HG03039 (cell line): ENCODE results near the gene KAZN.

Experiments
- ATAC-seq: cut with Tn5 transposase; IDR thresholded peaks from one replicate; pipeline ENCODE4 v1.9.1; 2021; ENCODE audit warnings: mild to moderate bottlenecking, moderate library complexity; ENCODE audit not compliant: unreplicated experiment

KAZN gene

GRCh38 chr1:14738647-14739046 is 140.2 kb downstream of the KAZN start:
- ATAC-seq: no peak

DNA sequence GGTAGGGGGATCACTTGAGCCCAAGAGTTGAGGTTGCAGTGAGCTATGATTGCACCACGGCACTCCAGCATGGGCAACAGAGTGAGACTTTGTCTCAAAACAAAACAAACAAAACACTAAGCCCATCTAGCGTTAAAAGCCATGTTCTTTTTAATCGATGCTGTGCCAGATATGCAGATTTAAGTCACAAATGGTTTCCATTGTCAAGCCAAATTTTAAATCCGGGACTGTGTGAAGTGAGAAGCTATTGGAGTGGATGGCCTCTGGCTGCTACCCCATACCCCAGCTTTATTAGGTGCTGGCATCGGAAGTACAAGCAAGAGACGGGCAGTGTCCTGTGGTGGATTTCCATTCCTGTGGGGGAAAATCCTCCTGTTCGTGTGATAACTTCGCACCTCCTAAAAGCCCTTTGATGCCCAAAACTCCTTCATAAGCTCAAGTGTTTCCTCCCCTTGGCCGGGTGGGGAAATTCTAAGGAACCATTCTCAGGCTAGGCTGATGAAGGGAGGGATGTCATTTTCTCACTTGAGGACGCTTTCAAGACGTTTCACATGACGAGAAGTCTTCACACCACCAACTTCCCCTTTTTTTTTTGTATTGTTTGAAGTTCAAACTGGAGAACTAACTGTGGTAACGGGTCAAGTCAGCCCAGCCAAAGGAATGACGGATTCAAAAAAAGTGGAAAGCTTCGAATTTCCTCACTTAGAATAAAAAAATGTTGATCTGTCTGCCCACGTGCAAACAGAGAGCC is 140.8 kb downstream of the KAZN start:
- no peak for ATAC-seq

DNA sequence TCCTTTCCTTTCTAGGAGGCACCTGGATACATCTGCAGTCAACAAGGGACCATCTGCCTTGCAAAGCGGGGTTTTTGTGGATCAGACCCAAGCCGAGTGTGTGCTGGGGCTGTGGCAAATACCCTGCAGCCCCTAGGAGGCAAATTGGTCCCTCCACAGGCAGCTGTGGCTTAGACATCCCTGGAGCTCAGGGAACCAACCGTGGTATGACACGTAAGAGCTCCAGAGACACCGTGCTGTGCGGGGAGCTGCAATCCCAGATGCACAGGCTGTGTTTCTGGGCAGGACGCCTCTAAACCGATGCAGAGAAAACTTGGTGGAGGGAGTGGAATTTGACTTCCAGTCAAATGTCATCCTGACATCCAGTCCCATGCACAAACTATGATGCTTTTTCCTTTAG is 141.5 kb downstream of the KAZN start:
- no peak for ATAC-seq

DNA sequence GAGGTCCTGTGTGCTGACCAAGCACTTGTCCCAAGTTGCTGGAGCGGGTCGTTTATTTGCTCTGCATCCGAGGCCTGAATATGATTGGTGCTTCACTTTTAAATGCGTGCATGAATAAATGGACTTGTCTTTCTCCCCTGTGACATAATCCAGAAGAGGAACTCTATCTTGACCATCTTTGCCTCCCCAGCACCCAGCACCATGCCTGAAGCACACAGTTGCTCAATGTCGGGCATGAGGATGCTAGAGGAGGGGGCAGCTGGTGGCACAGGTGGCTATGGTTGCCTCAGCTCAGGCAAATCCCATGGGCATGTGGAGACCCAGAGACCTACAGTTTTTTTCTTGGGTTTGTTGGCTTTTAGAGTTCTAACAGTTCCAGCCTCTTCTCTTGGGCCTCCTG is 142.6 kb downstream of the KAZN start:
- ATAC-seq: no peak

- ATAC-seq: no peak
Measured at GRCh38 chr1:14741532-14741931, 143.0 kb downstream of the KAZN start.

DNA sequence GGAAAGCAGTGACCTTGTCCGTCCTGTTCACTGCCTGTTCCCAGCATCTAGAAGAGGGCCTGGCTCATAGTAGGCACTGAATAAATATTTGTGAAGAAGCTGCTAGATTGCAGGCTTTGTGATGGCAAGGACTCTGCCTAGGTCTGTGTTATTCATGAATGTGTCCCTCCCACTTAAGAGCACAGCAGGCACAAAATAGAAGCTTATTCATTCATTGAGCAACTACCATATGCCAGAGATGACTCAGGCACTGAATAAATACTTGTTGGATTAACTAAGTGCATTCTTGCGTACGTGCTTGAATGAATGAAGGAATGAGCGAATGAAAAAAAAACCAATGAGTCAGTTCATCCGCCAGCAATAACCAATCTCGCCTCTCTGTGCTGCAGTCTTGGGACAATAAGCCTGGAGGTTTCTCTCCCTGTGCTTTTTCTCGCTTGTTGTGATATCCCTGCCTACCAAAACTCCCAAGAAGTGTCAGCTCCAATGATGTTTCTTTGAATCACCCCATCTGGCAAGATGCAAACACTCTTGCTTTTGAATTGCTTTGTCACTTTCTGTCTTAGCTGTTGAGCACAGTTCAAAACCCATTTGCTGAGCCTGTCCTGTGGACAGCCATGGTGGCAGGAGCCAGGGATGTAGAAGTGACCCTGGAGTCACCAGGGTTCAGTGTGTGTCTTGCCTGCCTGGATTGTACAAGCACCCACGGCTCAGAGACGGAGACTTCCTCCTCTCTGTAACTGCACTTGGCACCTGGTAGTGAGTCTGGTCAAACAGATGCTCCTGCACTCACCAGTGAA is 143.9 kb downstream of the KAZN start:
- no peak for ATAC-seq

DNA sequence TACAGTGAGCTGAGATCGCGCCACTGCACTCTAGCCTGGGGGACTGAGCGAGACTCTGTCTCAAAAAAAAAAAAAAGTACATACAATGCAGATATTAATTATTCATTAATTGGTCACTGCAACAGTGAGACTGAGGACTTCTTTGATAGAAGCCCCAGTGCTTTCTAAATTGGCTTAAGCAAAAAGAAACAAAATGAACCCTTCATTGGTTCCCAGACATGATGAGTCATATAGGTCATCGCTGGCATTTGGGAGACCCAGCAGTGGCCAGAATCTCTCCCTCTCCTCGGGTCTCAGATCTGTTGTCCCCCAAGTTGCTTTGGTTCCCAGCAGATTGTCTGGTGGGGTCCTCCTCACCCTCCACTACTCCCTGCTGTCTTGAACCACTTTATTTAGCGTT is 144.9 kb downstream of the KAZN start:
- ATAC-seq: no peak

GRCh38 chr1:14745001-14745720 is 146.7 kb downstream of the KAZN start:
- ATAC-seq: no peak

DNA sequence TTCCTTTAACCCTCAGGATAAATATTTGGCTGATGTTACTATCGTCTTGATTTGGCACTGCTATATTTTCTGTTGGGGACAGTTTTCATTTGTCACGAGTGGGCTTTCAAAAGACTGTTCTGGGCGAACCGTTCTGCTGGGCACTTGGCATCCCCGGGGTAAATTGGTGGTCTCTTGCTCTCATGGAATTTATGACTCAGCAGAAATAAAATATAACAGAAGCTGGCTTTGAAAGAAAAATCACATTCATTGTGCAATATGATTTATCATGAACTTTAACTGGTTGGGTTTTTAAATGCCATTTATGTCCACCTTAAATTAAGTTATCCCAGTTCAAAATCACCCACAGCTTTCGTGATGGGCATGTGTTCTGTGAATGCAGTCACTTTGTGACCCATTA is 147.3 kb downstream of the KAZN start:
- ATAC-seq: no peak

DNA sequence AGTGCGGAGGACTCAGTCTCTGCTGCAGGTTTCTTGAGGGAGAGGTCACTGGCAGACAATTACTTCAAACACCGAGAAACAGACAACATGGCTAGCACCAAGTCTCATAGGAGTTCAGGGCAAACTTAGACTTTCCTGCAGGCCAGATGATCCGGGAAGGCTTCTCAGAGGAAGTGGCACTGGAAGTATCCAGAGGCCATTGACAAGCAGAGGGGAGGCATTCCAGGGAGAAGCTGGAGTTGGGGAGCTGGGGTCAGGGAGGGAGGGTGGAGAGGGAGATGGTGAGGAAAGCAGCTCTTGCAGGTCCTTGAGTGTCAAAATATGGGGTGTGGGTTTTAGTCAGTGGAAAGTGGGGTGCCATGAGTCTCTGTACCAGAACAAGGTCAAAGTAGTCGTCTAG is 147.9 kb downstream of the KAZN start:
- no peak for ATAC-seq

- no peak for ATAC-seq
Measured at GRCh38 chr1:14748151-14748550, 149.7 kb downstream of the KAZN start.

- ATAC-seq: no peak
Measured at GRCh38 chr1:14748977-14749376, 150.5 kb downstream of the KAZN start.

DNA sequence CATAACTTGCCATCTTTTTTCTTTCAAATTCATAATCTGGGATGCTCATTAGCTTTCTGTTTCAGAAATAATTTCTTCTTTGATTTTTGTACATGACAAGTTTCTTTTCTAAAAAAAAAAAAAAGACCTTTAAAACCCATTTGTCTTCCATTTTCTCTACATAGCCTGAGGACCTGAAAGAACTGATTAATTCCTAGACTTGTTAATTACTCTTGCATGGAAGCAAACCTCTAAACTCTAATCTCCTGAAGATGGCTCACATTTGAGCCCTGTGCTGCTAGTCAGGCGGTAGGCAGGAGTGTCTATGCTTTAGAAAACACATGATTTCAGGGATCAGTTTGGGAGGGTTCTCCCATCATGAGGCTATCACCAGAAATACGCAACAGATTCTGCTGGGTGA is 152.0 kb downstream of the KAZN start:
- no peak for ATAC-seq

- no peak for ATAC-seq
Measured at GRCh38 chr1:14755518-14756252, 157.2 kb downstream of the KAZN start.

DNA sequence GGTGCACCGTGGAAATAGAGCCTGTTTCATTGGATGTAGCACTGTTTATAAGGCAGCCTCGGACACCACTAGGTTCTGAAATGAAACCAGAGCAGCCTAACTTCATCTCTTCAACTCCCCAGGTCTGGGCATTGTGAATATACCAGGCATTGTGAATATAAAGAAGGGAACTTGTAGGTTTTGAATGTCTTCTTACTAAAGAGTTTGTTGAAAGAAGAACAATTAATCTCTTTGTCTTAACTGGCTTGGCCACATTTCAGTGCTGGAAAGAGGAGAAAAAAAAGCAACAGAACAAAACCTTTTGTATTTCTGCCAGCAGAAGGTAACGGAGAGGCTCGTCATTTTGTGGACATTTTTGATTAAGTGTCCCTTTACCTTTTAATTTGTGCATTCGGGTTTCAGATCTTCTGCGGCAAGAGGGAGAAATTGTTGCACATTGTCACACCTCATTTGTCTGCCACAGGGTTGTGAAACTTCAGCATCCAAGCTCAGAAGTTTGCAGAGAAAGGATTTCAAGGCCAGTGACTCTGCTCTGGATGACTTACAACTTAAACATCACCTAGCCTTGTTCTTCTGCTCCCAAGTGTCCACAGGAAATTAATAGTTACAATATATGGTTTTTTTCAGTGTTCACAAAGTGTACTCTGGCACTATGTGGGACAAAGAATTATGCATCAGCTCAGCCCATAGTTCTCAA is 158.3 kb downstream of the KAZN start:
- ATAC-seq: no peak

DNA sequence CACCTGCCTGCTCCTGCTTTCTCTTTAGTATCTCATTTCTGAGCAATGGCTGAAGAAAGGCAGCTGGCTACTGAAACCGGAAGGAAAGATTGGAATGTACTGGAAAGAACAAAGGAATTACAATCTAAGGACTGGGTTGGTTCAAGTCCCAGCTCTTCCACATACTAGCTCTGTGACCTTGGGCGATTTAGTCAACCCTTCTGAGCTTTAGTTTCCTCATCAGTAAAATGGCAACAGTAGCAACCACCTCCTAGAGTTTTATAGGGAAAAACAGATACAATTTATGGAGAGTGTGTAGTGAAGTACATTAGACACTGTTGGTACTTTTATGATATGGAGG is 158.8 kb downstream of the KAZN start:
- no peak for ATAC-seq

DNA sequence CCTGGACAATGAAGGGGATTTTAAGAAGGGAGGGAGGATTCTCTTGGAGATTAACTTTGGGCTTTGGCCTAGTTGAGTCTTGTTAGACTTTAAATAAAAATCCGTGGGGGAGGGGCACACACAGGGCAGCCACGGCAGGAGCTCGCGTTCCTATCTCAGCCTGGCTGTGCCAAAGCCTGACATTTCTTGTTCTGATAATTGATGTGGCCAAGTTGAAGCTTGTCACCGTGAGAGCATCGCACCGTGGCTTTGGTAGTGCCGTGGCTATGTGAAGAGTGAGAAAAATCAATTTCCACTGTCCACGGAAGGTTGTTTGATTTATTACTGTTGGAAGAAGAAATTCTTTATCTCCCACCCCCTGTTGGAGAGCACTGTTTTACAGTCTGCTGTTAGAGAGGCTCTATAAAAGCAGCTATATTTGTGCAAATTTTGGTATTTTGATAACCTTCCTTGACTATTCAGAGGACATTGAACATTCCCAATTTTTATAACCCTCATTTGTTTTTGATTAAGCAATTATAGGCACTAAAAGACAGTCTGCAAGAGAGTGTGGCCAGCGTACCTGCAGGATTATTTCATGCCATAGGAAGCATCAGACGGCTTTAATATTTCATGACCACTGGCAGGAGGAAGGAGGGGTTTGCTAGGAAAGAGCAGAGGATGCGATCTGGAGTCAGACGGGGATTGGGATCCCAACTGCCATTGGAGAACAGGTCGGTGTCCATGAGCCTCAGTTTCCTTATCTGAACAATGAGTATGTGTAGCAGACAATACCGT is 160.7 kb downstream of the KAZN start:
- ATAC-seq: no peak

DNA sequence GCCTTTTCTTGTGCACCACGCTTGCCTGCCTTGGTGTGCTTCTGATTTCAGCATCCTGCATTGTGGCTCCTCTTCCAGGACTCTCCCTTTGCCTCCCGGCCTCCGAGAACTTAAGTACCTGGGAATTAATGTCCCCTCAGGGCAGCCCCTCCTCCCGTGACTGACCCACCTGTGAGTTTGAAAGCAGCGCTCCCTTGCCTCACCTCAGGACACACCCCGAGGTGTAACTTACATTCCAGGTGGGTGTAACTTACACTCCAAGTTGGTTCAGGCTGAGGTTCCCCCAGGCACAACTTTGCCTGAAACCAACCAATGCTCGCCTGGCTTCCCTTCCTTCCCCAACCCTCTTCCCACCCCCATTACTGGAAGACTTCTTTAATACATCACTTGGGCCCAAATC is 161.4 kb downstream of the KAZN start:
- ATAC-seq: no peak

DNA sequence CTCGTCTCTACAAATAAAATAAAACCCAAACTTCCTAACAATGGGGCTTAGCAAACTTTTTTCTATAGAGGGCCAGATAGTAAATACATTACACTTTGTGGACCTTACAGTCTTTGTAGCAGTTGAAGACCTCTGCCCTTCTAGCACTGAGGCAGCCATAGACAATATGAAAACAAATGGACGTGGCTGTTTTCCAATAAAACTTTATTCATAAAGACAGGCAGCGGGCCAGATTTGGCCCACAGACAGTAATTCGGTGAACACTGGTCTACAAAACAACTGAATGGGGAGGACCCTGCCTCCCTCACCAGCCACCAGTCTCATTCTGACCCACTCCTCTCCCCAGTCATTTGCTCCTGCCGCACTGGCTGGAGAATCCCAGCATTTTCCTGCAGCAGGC is 162.3 kb downstream of the KAZN start:
- no peak for ATAC-seq
